Activated CD4-positive, alpha-beta T cell treated with anti-CD3 and anti-CD28 coated beads, Interleukin-2, Interleukin-4, amounts not matched to agents 100 ng/mL and 50 ng/mL, durations not matched to agents 16 hours and 8 hours (primary cell): ENCODE data around the gene GRIK4.

ENCODE experiments used
- DNase-seq: peaks from one replicate; pipeline ENCODE4 v3.0.0-alpha.2; 2020; ENCODE audit warnings: low spot score

Gene GRIK4

GRCh38 chr11:120884154-120885020, 372.8 kb downstream of the GRIK4 start:
- DNase-seq, result no peak

GRCh38 chr11:120890609-120891320, 379.2 kb downstream of the GRIK4 start:
- no peak for DNase-seq

- DNase-seq, result no peak
Observed at GRCh38 chr11:120893440-120894201, 382.1 kb downstream of the GRIK4 start.

- DNase-seq, result no peak
Observed at GRCh38 chr11:120894202-120894985, 382.8 kb downstream of the GRIK4 start.

- no peak for DNase-seq
Observed at GRCh38 chr11:120896687-120897086, 385.1 kb downstream of the GRIK4 start.

GRCh38 chr11:120898568-120898967, 387.0 kb downstream of the GRIK4 start:
- DNase-seq, result no peak

- no peak for DNase-seq
Observed at GRCh38 chr11:120899720-120900119, 388.2 kb downstream of the GRIK4 start.

GRCh38 chr11:120900643-120901042, 389.1 kb downstream of the GRIK4 start:
- no peak for DNase-seq

- no peak for DNase-seq
Observed at GRCh38 chr11:120903686-120904085, 392.1 kb downstream of the GRIK4 start.

GRCh38 chr11:120904116-120904515, 392.6 kb downstream of the GRIK4 start:
- DNase-seq, result no peak

GRCh38 chr11:120906766-120907165, 395.2 kb downstream of the GRIK4 start:
- no peak for DNase-seq

- no peak for DNase-seq
Observed at GRCh38 chr11:120907971-120908370, 396.4 kb downstream of the GRIK4 start.

GRCh38 chr11:120908461-120909181, 397.1 kb downstream of the GRIK4 start:
- no peak for DNase-seq

GRCh38 chr11:120909676-120910416, 398.3 kb downstream of the GRIK4 start:
- DNase-seq, result no peak

- no peak for DNase-seq
Observed at GRCh38 chr11:120911943-120912342, 400.4 kb downstream of the GRIK4 start.

- no peak for DNase-seq
Observed at GRCh38 chr11:120912504-120912903, 401.0 kb downstream of the GRIK4 start.

GRCh38 chr11:120912915-120913314, 401.4 kb downstream of the GRIK4 start:
- no peak for DNase-seq

- DNase-seq, result no peak
Observed at GRCh38 chr11:120914021-120914420, 402.5 kb downstream of the GRIK4 start.

GRCh38 chr11:120914601-120915000, 403.1 kb downstream of the GRIK4 start:
- DNase-seq, result no peak

GRCh38 chr11:120917559-120918239, 406.2 kb downstream of the GRIK4 start:
- DNase-seq, result no peak
